SH-SY5Y (cell line): Measurements from ENCODE around the gene MAP2K7.

ENCODE experiments used
- GATA2 ChIP-seq: IDR thresholded peaks from 2 replicates; pipeline ENCODE4 v1.6.1; 2011; ENCODE audit warnings: mild to moderate bottlenecking, low read depth, low read length
- GATA3 ChIP-seq: IDR thresholded peaks from 2 replicates; pipeline ENCODE4 v1.6.1; 2011; ENCODE audit warnings: low read depth, mild to moderate bottlenecking, low read length, moderate library complexity

- TF ChIP-seq GATA2, result no peak
- TF ChIP-seq GATA3, result no peak
Observed at GRCh38 chr19:7879836-7880235, 23.8 kb upstream of the MAP2K7 start.
